ENCODE results near the gene SERPINA1. TPM values are rescaled to one million over a fixed set of nuclear protein-coding genes. Genes with fewer than 3 reads are reported as not detected.
A peak's percentile ranks its signal among the peaks of the same experiment; 100 is the strongest.
"Not testable (repeated sequence)": the region's sequence is repeated elsewhere in the genome, so short reads cannot be mapped to it uniquely, and the experiment has no call there.

Gene SERPINA1
- total RNA-seq (2014; rRNA removed; shearing (Covaris generic)): 0.78 and 1.2 TPM in 2 replicates

- peak; percentile 61 for DNase-seq (ENCODE audit: low spot score)
Measured at GRCh38 chr14:94388384-94389103, at the start of gene SERPINA1. TSS of gene SERPINA1 (minus strand) at chr14:94388602. CDS start at chr14:94383237, 5,365 bp downstream.

- no peak for DNase-seq (ENCODE audit: low spot score)
Measured at GRCh38 chr14:94428610-94429009, 40.2 kb upstream of the SERPINA1 start.

GRCh38 chr14:94427016-94427613 lies 38.7 kb upstream of the SERPINA1 start:
- no peak for DNase-seq (ENCODE audit: low spot score)

GRCh38 chr14:94426526-94426925 lies 38.1 kb upstream of the SERPINA1 start:
- DNase-seq (ENCODE audit: low spot score): no peak

GRCh38 chr14:94424371-94424770 lies 36.0 kb upstream of the SERPINA1 start:
- no peak for DNase-seq (ENCODE audit: low spot score)

- peak; percentile 42 for DNase-seq (ENCODE audit: low spot score)
Measured at GRCh38 chr14:94423453-94424056, 35.2 kb upstream of the SERPINA1 start.

- DNase-seq (ENCODE audit: low spot score): no peak
Measured at GRCh38 chr14:94421316-94421715, 32.9 kb upstream of the SERPINA1 start.

GRCh38 chr14:94417497-94418205 lies 29.2 kb upstream of the SERPINA1 start:
- DNase-seq (ENCODE audit: low spot score): not testable (repeated sequence)

GRCh38 chr14:94412671-94413638 lies 24.6 kb upstream of the SERPINA1 start:
- no peak for DNase-seq (ENCODE audit: low spot score)

GRCh38 chr14:94411638-94412037 lies 23.2 kb upstream of the SERPINA1 start:
- DNase-seq (ENCODE audit: low spot score): no peak

GRCh38 chr14:94409430-94409829 lies 21.0 kb upstream of the SERPINA1 start:
- DNase-seq (ENCODE audit: low spot score): not testable (repeated sequence)

- DNase-seq (ENCODE audit: low spot score): no peak
Measured at GRCh38 chr14:94408546-94409095, 20.2 kb upstream of the SERPINA1 start.

- DNase-seq (ENCODE audit: low spot score): no peak
Measured at GRCh38 chr14:94407906-94408305, 19.5 kb upstream of the SERPINA1 start.

GRCh38 chr14:94406910-94407309 lies 18.5 kb upstream of the SERPINA1 start:
- no peak for DNase-seq (ENCODE audit: low spot score)

- DNase-seq (ENCODE audit: low spot score): no peak
Measured at GRCh38 chr14:94405486-94405885, 17.1 kb upstream of the SERPINA1 start.

- no peak for DNase-seq (ENCODE audit: low spot score)
Measured at GRCh38 chr14:94404561-94404960, 16.2 kb upstream of the SERPINA1 start.

GRCh38 chr14:94403312-94403932 lies 15.0 kb upstream of the SERPINA1 start:
- DNase-seq (ENCODE audit: low spot score): no peak

- DNase-seq (ENCODE audit: low spot score): no peak
Measured at GRCh38 chr14:94401083-94401482, 12.7 kb upstream of the SERPINA1 start.

GRCh38 chr14:94400422-94400841 lies 12.0 kb upstream of the SERPINA1 start:
- DNase-seq (ENCODE audit: low spot score): no peak

GRCh38 chr14:94398536-94398935 lies 10.1 kb upstream of the SERPINA1 start:
- DNase-seq (ENCODE audit: low spot score): no peak

- DNase-seq (ENCODE audit: low spot score): no peak
Measured at GRCh38 chr14:94398182-94398479, 9.7 kb upstream of the SERPINA1 start.
